ENCODE results near the gene DUOX2.

- TF ChIP-seq CTCF (IDR thresholded peaks at IDR 0.05) (no peak), EZH2 (IDR thresholded peaks at IDR 0.05) (no peak), EZH2phosphoT487 (IDR thresholded peaks at IDR 0.05) (no peak)
These were observed 7.0 kb upstream of the DUOX2 start for GRCh38 chr15:45121020-45121419.
